GM18951 (cell line): ENCODE results near the gene RIOK3.
"Not testable (repeated sequence)": the region's sequence is repeated elsewhere in the genome, so short reads cannot be mapped to it uniquely, and the experiment has no call there.

Experiments used
- POLR2A ChIP-seq: IDR thresholded peaks from 4 replicates; pipeline ENCODE4 v1.6.1; 2011; ENCODE audit warnings: mild to moderate bottlenecking; ENCODE audit not compliant: insufficient read length, insufficient read depth; ENCODE audit errors: extremely low read depth
- in situ Hi-C: fragments of 300-500 bp; cut with MboI; formaldehyde crosslinking; loops from one replicate; pipeline ENCODE4 v1.12.0; 2022; ENCODE audit warnings: low sequenced_read_pairs, mixed read lengths, inconsistent platforms; ENCODE audit not compliant: unreplicated experiment

Gene RIOK3

GRCh38 chr18:23494992-23495391, 41.9 kb downstream of the RIOK3 start:
- TF ChIP-seq POLR2A, result no peak
- in situ Hi-C loops, result no loop called here

- no peak for TF ChIP-seq POLR2A
- in situ Hi-C loops, result no loop called here
These were observed 42.8 kb downstream of the RIOK3 start for GRCh38 chr18:23495723-23496440.

- TF ChIP-seq POLR2A, result no peak
- in situ Hi-C loops, result no loop called here
These were observed 45.0 kb downstream of the RIOK3 start for GRCh38 chr18:23498117-23498516.

- in situ Hi-C loops, result no loop called here
- TF ChIP-seq POLR2A, result no peak
These were observed 45.8 kb downstream of the RIOK3 start for GRCh38 chr18:23498877-23499276.

GRCh38 chr18:23499291-23499781, 46.2 kb downstream of the RIOK3 start:
- in situ Hi-C loops, result no loop called here
- no peak for TF ChIP-seq POLR2A

- no peak for TF ChIP-seq POLR2A
- in situ Hi-C loops, result no loop called here
These were observed 48.5 kb downstream of the RIOK3 start for GRCh38 chr18:23501626-23502025.

GRCh38 chr18:23502516-23503037, 49.5 kb downstream of the RIOK3 start:
- in situ Hi-C loops, result no loop called here
- no peak for TF ChIP-seq POLR2A

- in situ Hi-C loops, result no loop called here
- TF ChIP-seq POLR2A, result peak; percentile 97
These were observed 50.2 kb downstream of the RIOK3 start, which contains the start of gene RMC1 for GRCh38 chr18:23503038-23503962. Gene RMC1 (plus strand): TSS chr18:23503511. CDS start chr18:23503619, 108 bp downstream.

GRCh38 chr18:23503963-23504344, 50.9 kb downstream of the RIOK3 start:
- in situ Hi-C loops, result no loop called here
- TF ChIP-seq POLR2A, result no peak

GRCh38 chr18:23504720-23505119, 51.6 kb downstream of the RIOK3 start:
- in situ Hi-C loops, result no loop called here
- TF ChIP-seq POLR2A, result no peak

GRCh38 chr18:23506393-23506792, 53.3 kb downstream of the RIOK3 start:
- TF ChIP-seq POLR2A, result no peak
- in situ Hi-C loops, result no loop called here

GRCh38 chr18:23510923-23511322, 57.8 kb downstream of the RIOK3 start:
- in situ Hi-C loops, result not testable (repeated sequence)

- in situ Hi-C loops, result not testable (repeated sequence)
These were observed 59.1 kb downstream of the RIOK3 start for GRCh38 chr18:23512216-23512615.

GRCh38 chr18:23512641-23513040, 59.6 kb downstream of the RIOK3 start:
- no peak for TF ChIP-seq POLR2A
- in situ Hi-C loops, result no loop called here
